ENCODE measurements around the gene GDPD5. TPM values are rescaled to one million over a fixed set of nuclear protein-coding genes. Genes with fewer than 3 reads are reported as not detected.

Gene GDPD5
- total and polyA plus RNA-seq, 2 donors (not counting 1 experiment from before 2014, with no cell fraction given) = 59.1 to 102 TPM

DNA sequence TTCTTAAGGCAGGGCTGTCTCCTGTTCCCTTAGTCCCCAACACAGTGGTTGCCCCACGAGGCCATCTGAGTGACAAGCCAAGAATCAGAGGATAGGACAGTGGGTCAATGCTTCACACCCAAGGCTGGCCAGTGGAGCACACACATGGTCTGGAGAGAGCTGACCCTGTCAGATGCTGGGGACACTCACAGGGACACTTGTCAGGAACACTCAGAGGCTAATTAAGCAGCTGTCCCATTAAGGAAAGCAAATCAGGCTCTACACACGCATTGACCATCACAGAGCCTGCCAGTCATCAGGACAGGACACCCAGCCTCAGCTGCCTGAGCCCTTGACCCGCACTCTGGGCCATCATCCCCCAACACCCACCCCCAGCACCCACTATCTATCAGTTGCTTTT is 18.2 kb downstream of the GDPD5 start:
- Histone ChIP-seq H3K9me3 (ENCODE audit: control extremely low read depth in 1 of 3, control insufficient read depth in 2 of 3, insufficient read depth in 1 of 3, low read length in 2 of 3) (no peaks in the 10 kb centered on the region), H3K36me3 (replicated peaks in 1 of 2; ENCODE audit: control extremely low read depth in 1 of 2, control insufficient read depth in 1 of 2, extremely low read depth in 1 of 2, insufficient read depth in 2 of 2, low read length in 1 of 2) (peaks cover 0 to 7% of the 10 kb centered on the region in 2 experiments), H3K27me3 (replicated peaks in 1 of 4; ENCODE audit: control extremely low read depth in 1 of 4, control insufficient read depth in 3 of 4, insufficient read depth in 4 of 4, low read length in 3 of 4) (no peaks in the 10 kb centered on the region), H3K4me2 (replicated peaks; ENCODE audit: low read depth, low read length, poor library complexity, severe bottlenecking) (peak overlapping the region; percentile 68), H2AFZ (ENCODE audit: insufficient read depth, low read depth, low read length, poor library complexity, severe bottlenecking) (peak overlapping the region; percentile 52), H3K9ac (ENCODE audit: low read length) (no peak overlapping the region), H4K20me1 (ENCODE audit: control insufficient read depth, insufficient read depth, low read length, poor library complexity, severe bottlenecking) (no peaks in the 10 kb centered on the region), H3K4me3 (ENCODE audit: control extremely low read depth in 1 of 5, extremely low read depth in 1 of 5, insufficient read depth in 1 of 5, low read depth in 2 of 5, low read length in 4 of 5) (no peak overlapping the region), H3K27ac (ENCODE audit: low read length in 2 of 2) (peak overlapping the region; percentile 68 to 82), H3K79me2 (ENCODE audit: control insufficient read depth, insufficient read depth, low read length) (no peaks in the 10 kb centered on the region), H3K4me1 (ENCODE audit: control insufficient read depth in 2 of 2, insufficient read depth in 2 of 2, low read length in 2 of 2) (peaks cover 25 to 54% of the 10 kb centered on the region in 2 donors)
- ChIA-PET POLR2A (interaction anchor here (0.6 to 2.7 kb wide), 4 partner anchors 9 to 32 kb away, joined by 3 to 9 read pairs (median 4); no protein-coding TSS in a partner anchor), CTCF (interaction anchor here (0.8 to 1.9 kb wide), 7 partner anchors 11 to 121 kb away, joined by 3 to 7 read pairs (median 4); partner anchors contain the start of gene GDPD5)
- DNase-seq (peak; percentile 26), ATAC-seq (ENCODE audit: low read depth) (no peak)
- Mint-ChIP-seq H3K9me3 (ENCODE audit: insufficient read depth) (no peaks in the 10 kb centered on the region), H3K27ac (peak overlapping the region; percentile 97), H3K27me3 (no peaks in the 10 kb centered on the region), H3K4me3 (peak overlapping the region; percentile 81), H3K4me1 (peaks cover 60% of the 10 kb centered on the region)
- WGBS (ENCODE audit: insufficient coverage) = 82% methylated on average over 2 of the region's 3 CpGs
- TF ChIP-seq EZH2 (IDR thresholded peaks at IDR 0.05; ENCODE audit: borderline replicate concordance, insufficient read depth, low read depth, low read length, poor library complexity, severe bottlenecking) (no peak), CTCF (IDR thresholded peaks at IDR 0.05) (no peak)
- intact Hi-C loops (cut with micrococcal nuclease) = no loop called here

- Histone ChIP-seq H3K36me3 (replicated peaks in 1 of 2; ENCODE audit: control extremely low read depth in 1 of 2, control insufficient read depth in 1 of 2, extremely low read depth in 1 of 2, insufficient read depth in 2 of 2, low read length in 1 of 2) (peaks cover 0 to 7% of the 10 kb centered on the region in 2 experiments), H3K4me3 (ENCODE audit: control extremely low read depth in 1 of 5, extremely low read depth in 1 of 5, insufficient read depth in 1 of 5, low read depth in 2 of 5, low read length in 4 of 5) (no peak overlapping the region), H2AFZ (ENCODE audit: insufficient read depth, low read depth, low read length, poor library complexity, severe bottlenecking) (no peak overlapping the region), H3K4me1 (ENCODE audit: control insufficient read depth in 2 of 2, insufficient read depth in 2 of 2, low read length in 2 of 2) (peaks cover 25 to 56% of the 10 kb centered on the region in 2 donors), H3K27ac (ENCODE audit: low read length in 2 of 2) (peak overlapping the region; percentile 68 to 82), H3K79me2 (ENCODE audit: control insufficient read depth, insufficient read depth, low read length) (no peaks in the 10 kb centered on the region), H3K9ac (ENCODE audit: low read length) (no peak overlapping the region), H3K9me3 (ENCODE audit: control extremely low read depth in 1 of 3, control insufficient read depth in 2 of 3, insufficient read depth in 1 of 3, low read length in 2 of 3) (no peaks in the 10 kb centered on the region), H4K20me1 (ENCODE audit: control insufficient read depth, insufficient read depth, low read length, poor library complexity, severe bottlenecking) (no peaks in the 10 kb centered on the region), H3K4me2 (replicated peaks; ENCODE audit: low read depth, low read length, poor library complexity, severe bottlenecking) (no peak overlapping the region), H3K27me3 (replicated peaks in 1 of 4; ENCODE audit: control extremely low read depth in 1 of 4, control insufficient read depth in 3 of 4, insufficient read depth in 4 of 4, low read length in 3 of 4) (no peaks in the 10 kb centered on the region)
- Mint-ChIP-seq H3K4me3 (no peak overlapping the region), H3K27me3 (no peaks in the 10 kb centered on the region), H3K4me1 (peaks cover 60% of the 10 kb centered on the region), H3K27ac (peak overlapping the region; percentile 50), H3K9me3 (ENCODE audit: insufficient read depth) (no peaks in the 10 kb centered on the region)
- intact Hi-C loops (cut with micrococcal nuclease) = no loop called here
- ATAC-seq (ENCODE audit: low read depth) (no peak), DNase-seq (no peak)
- ChIA-PET CTCF (interaction anchor here (1.3 to 1.9 kb wide), 2 partner anchors 16 to 19 kb away, joined by 4 to 7 read pairs; partner anchors contain the start of gene GDPD5), POLR2A (interaction anchor here (2.7 kb wide), 1 partner anchor 12 kb away, joined by 9 read pairs; no protein-coding TSS in a partner anchor)
- TF ChIP-seq EZH2 (IDR thresholded peaks at IDR 0.05; ENCODE audit: borderline replicate concordance, insufficient read depth, low read depth, low read length, poor library complexity, severe bottlenecking) = no peak
- WGBS (ENCODE audit: insufficient coverage) = 97% methylated on average over 6 of the region's 6 CpGs
Observed at GRCh38 chr11:75506827-75507226, 18.9 kb downstream of the GDPD5 start.
